Mesothelial cell of epicardium (in vitro differentiated cells): ENCODE data around the gene ERGIC2. TPM values are rescaled to one million over a fixed set of nuclear protein-coding genes. Genes with fewer than 3 reads are reported as not detected.
"Not testable (repeated sequence)": the region's sequence is repeated elsewhere in the genome, so short reads cannot be mapped to it uniquely, and the experiment has no call there.

ENCODE experiments used
- DNase-seq, 2 experiments: peaks; one replicate each; pipeline ENCODE4 v3.0.0; 2021; ENCODE audit warnings: low spot score in 2 of 2; ENCODE audit not compliant: unreplicated experiment in 2 of 2
- H3K27ac Mint-ChIP-seq: 2 replicates; pipeline ENCODE4 v1.8.0; 2021; ENCODE audit warnings: mixed read lengths
- H3K27me3 Mint-ChIP-seq: 2 replicates; pipeline ENCODE4 v1.8.0; 2021; ENCODE audit warnings: low read depth, mixed read lengths
- H3K36me3 Mint-ChIP-seq: 2 replicates; pipeline ENCODE4 v1.8.0; 2021; ENCODE audit warnings: mixed read lengths
- H3K4me1 Mint-ChIP-seq: 2 replicates; pipeline ENCODE4 v1.8.0; 2021; ENCODE audit warnings: mixed read lengths
- H3K4me3 Mint-ChIP-seq: 2 replicates; pipeline ENCODE4 v1.8.0; 2021; ENCODE audit warnings: mild to moderate bottlenecking, moderate library complexity, mixed read lengths
- H3K9me3 Mint-ChIP-seq: 2 replicates; pipeline ENCODE4 v1.8.0; 2021; ENCODE audit warnings: mixed read lengths
- CTCF ChIP-seq: fragments of 200-600 bp; sonication (generic); IDR thresholded peaks from one replicate; pipeline ENCODE4 v1.5.0; 2021; ENCODE audit warnings: antibody characterized with exemption; ENCODE audit not compliant: unreplicated experiment
- total RNA-seq: library from RNA; stranded (reverse); gene quantifications from 3 replicates; pipeline ENCODE4 v1.2.1, GENCODE V29; 2021

ERGIC2 gene
- total RNA-seq, 1 donor from 2014 or later: 59.8 TPM

- Mint-ChIP-seq H3K36me3 (no peaks in the 10 kb centered on the region), H3K27me3 (no peaks in the 10 kb centered on the region)
- TF ChIP-seq CTCF: no peak
Measured at GRCh38 chr12:29389295-29389919, 8.4 kb upstream of the ERGIC2 start.

GRCh38 chr12:29386084-29386680 lies 5.2 kb upstream of the ERGIC2 start:
- DNase-seq, H3K9me3 Mint-ChIP-seq, H3K4me3 Mint-ChIP-seq, H3K4me1 Mint-ChIP-seq, H3K27ac Mint-ChIP-seq, H3K36me3 Mint-ChIP-seq, H3K27me3 Mint-ChIP-seq: not testable (repeated sequence)

More at GRCh38 chr12:29389295-29389919, 8.4 kb upstream of the ERGIC2 start:
- H3K27ac Mint-ChIP-seq: no peak overlapping the region
- no peaks in the 10 kb centered on the region for H3K9me3 Mint-ChIP-seq
- no peak overlapping the region for H3K4me3 Mint-ChIP-seq
- H3K4me1 Mint-ChIP-seq: no peaks in the 10 kb centered on the region
- DNase-seq: no peak

GRCh38 chr12:29385194-29385593 lies 4.2 kb upstream of the ERGIC2 start:
- H3K27ac Mint-ChIP-seq, H3K4me3 Mint-ChIP-seq, DNase-seq, H3K4me1 Mint-ChIP-seq, H3K27me3 Mint-ChIP-seq, H3K36me3 Mint-ChIP-seq, H3K9me3 Mint-ChIP-seq: not testable (repeated sequence)

GRCh38 chr12:29382251-29382650 lies 1.3 kb upstream of the ERGIC2 start:
- H3K27me3 Mint-ChIP-seq: peaks cover 5% of the 10 kb centered on the region
- H3K4me1 Mint-ChIP-seq: peaks cover 16% of the 10 kb centered on the region
- H3K27ac Mint-ChIP-seq: no peak overlapping the region
- peaks cover 5% of the 10 kb centered on the region for H3K36me3 Mint-ChIP-seq
- no peaks in the 10 kb centered on the region for H3K9me3 Mint-ChIP-seq
- no peak for TF ChIP-seq CTCF
- peak overlapping the region; percentile 24 for H3K4me3 Mint-ChIP-seq
- no peak for DNase-seq

GRCh38 chr12:29376118-29376517 lies 4.9 kb downstream of the ERGIC2 start:
- no peak for DNase-seq
- H3K9me3 Mint-ChIP-seq: peaks cover 4% of the 10 kb centered on the region
- H3K4me3 Mint-ChIP-seq: no peak overlapping the region
- H3K27me3 Mint-ChIP-seq: no peaks in the 10 kb centered on the region
- no peak for TF ChIP-seq CTCF
- H3K36me3 Mint-ChIP-seq: peaks cover 16% of the 10 kb centered on the region
- peaks cover 16% of the 10 kb centered on the region for H3K4me1 Mint-ChIP-seq
- H3K27ac Mint-ChIP-seq: no peak overlapping the region

GRCh38 chr12:29374913-29375312 lies 6.1 kb downstream of the ERGIC2 start:
- Mint-ChIP-seq H3K4me3 (no peak overlapping the region), H3K4me1 (peaks cover 13% of the 10 kb centered on the region), H3K36me3 (peaks cover 16% of the 10 kb centered on the region), H3K9me3 (peaks cover 4% of the 10 kb centered on the region), H3K27ac (no peak overlapping the region), H3K27me3 (no peaks in the 10 kb centered on the region)
- DNase-seq: no peak
- TF ChIP-seq CTCF: no peak

- no peak for TF ChIP-seq CTCF
- H3K4me3 Mint-ChIP-seq: no peak overlapping the region
- no peak for DNase-seq
- peaks cover 4% of the 10 kb centered on the region for H3K9me3 Mint-ChIP-seq
- peaks cover 16% of the 10 kb centered on the region for H3K36me3 Mint-ChIP-seq
- H3K4me1 Mint-ChIP-seq: peaks cover 4% of the 10 kb centered on the region
- no peaks in the 10 kb centered on the region for H3K27me3 Mint-ChIP-seq
- no peak overlapping the region for H3K27ac Mint-ChIP-seq
Measured at GRCh38 chr12:29374012-29374411, 7.0 kb downstream of the ERGIC2 start.
